Bone marrow (tissue), 2 donors: ENCODE results near the gene ZCCHC24.

Source experiments
- DNase-seq, 2 donors: peaks; one replicate each; lab custom pipeline; 2025; lab: John Stamatoyannopoulos, UW

ZCCHC24 gene

DNA sequence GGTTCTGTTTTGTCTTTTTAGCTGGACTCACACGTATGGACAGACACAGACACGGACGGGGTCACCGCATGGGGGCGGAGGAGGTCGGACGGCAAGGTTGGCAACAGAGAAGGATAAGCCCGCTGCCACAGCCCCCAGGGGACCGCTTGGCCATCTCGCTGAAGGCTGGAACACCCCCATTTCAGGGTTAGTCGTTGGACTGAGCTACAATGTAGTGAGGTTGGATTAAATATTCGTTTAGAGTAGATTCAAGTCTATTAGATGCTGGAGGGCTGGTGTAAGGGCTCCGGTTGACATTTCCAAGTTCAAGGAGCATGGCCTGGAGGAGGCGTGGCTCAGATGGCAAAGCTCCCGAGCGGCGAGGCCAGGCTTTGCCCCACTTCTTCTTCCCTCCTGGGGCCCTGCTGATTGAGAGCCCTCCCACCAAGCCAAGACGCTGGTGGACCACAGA lies 62.9 kb downstream of the ZCCHC24 start:
- DNase-seq: no peak

DNA sequence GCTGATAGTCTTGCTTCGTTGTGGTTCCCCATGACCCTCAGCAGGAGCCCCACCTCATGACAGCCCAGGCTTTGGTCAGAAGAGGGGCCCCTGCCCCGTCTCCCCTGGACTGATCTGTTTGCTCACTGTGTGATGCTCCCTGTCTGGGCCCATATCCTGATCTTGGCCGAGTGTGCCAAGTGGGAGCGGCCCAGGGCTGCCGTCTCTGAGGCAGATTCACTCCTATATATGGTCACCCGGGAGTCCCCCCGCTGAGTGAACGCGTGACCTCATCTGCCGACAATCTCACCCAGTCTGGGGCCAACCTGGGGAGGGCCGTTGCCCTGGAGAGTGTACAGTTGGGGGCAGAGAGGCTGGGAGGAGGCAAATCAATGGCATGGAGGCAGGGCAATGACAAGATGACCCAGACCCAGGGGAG lies 63.6 kb downstream of the ZCCHC24 start:
- DNase-seq: no peak

DNA sequence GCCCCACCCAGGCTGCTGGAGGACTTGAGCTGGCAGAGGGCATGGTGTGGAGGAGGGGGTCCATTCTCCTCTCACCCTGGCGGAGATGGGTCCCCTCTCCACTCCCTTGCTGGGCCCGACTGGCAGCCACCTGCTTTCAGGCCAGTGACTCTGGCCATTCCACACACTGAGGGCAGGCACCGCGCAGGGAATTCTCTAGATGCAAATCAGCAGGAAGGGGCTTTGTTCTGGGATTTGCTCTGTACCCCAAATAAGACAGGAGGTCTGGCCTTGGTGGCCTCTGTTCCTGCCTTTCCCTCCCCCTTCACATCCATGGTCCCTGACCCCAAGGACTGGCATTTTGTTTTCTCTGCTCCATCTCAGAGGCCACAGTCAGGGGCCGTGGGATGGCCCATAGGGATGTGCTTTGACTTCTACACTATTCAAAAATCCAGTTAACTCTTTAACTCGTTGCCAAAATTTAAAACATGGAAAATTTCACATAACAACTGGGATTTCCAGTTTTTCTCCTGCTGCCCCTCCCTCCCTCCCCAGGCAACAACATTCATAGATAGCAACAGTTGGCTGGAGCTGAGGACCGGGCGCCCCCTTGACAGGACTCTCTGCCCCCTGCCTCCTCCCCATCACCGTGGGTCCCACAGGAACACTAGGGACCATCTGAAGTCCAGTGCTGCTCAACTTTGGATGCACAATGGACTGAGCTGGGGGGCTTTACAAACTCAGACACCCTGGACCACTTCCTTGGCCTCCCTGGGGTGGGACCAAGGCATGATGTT lies 64.3 kb downstream of the ZCCHC24 start:
- no peak for DNase-seq

DNA sequence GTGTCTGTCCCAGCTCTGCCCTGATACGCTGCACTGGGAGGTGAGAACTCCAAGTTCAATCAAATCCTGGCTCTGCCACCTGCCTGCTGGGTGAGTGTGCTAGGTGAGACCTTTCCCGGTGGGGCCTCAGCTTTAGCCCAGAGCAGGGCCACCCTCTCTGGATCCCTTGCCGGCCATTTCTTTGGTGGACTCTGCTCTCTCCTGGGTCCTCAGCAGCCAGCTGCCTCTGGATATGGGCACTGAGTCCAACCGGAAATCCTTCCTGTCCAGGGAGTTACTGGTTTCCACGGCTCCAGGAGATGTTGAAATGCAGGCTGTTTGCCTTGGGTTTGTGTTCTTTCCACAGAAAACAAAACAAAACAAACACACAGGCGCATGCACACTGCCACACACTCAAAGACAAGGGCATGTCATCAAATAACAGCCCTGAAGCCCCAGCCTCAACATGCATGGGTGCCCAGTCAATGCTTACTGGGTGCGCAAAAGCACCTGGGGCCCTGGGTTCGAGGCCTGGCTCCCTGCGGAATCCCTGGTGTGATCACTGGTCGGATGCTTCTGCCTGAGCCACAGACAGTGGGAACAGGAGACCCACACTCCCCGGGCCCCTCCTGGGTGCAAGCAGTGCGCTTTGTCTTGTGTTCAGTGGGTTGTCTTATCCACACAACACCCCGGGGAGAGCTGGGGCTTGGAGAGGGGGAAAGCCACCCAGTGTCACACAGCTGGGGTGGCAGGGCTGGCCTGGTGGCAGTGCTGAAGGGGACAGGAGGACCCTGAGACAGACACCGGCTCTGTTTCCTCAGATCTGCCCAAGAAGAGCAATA lies 65.1 kb downstream of the ZCCHC24 start:
- no peak for DNase-seq

DNA sequence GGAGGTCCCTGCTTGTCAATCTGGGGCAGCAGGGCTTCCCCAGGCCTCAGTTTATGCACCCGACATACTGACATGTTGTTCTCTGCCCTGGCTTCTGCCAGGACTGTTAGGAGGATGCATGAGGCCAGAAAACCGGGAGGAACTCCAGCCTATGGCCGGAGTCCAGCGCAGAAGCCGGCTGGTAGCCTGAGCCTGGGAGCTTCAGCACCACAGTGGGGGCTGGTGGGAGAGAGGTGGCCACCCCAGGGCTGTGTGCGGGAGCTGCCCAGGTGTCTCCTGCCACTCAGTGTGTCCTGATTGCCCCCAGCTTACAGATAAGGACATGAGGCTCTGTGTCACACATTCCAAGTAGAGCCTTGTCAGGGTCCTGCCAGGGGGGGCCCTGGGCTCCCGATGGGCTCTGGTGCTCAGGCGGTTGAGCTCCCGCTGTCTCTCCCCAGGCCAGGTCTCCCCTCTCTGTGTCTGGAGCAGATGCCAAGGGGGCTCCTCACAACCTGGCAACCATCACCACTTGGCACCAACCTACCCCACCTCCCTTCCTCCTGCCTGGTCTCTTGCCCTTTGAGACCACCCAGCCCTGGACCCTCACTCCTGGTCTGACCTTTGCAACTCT lies 65.8 kb downstream of the ZCCHC24 start:
- no peak for DNase-seq

DNA sequence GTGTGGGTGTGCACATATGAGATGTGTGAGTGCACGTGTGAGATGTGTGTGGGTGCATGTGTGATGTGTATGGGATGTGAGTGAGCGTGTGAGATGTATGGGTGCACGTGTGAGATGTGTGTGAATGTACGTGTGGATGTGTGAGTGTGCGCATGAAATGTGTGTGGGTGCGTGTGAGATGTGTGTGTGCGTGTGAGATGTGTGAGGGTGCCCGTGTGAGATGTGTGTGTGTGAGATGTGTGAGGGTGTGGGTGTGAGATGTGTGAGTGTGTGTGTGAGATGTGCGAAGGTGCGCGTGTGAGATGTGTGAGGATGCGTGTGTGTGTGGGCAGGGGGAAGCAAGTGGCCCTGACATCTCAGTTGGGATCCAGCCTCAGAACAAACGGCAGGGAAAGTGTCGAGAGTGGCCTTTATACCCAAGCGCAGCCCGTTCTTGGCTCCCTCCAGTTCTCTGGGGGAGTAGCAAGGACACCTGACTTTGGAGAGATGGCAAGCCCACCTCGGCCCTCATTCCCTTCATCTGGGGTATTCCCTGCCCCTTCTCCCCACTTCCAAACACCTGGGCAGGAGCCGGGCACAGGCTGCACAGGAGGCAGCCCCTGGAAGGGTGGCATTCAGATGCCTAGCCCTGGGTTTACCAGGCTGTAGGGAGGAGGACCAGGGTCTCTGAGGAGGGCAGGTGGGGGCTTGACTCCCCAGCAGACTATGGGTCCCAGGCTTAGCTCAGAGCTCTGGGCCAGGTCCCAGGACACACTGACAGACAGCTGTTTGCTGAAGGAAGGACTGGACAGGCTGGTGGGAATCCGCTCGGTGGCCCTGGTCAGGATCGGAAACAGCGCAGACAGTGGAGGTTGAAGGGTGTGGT lies 66.5 kb downstream of the ZCCHC24 start:
- DNase-seq: no peak

DNA sequence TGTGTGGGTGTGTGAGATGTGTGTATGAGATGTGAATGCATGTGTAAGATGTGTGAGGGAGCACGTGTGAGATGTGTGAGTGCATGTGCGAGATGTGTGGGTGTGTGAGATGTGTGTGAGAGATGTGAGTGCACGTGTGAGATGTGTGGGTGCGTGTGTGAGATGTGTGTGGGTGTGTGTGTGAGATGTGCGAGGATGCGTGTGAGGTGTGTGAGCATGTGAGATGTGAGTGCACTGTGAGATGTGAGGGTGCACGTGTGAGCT lies 67.1 kb downstream of the ZCCHC24 start:
- DNase-seq: no peak

DNA sequence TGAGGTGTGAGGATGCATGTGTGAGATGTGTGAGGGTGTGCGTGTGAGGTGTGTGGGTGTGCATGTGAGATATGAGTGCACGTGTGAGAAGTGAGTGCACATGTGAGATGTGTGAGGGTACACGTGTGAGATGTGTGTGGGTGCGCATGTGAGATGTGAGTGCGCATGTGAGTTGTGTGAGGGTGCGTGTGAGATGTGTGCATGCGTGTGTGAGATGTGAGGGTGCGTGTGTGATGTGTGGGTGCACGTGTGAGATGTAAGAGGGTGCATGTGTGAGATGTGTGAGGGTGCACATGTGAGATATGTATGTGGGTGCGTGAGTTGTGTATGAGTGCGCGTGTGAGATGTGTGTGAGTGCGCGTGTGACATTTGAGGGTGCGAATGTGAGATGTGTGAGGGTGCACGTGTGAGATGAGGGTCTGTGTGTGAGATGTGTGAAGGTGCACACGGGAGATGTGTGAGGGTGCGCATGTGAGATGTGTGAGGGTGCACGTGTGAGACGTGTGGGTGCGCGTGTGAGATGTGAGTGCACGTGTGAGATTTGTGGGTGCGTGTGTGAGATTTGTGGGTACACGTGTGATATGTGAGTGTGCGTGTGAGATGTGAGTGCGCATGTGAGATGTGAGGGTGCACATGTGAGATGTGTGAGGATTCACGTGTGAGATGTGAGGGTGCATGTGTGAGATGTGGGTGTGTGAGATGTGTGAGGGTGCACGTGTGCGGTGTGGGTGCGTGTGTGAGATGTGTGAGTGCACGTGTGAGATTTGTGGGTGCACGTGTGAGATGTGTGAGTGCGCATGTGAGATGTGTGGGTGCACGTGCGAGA lies 67.7 kb downstream of the ZCCHC24 start:
- no peak for DNase-seq

DNA sequence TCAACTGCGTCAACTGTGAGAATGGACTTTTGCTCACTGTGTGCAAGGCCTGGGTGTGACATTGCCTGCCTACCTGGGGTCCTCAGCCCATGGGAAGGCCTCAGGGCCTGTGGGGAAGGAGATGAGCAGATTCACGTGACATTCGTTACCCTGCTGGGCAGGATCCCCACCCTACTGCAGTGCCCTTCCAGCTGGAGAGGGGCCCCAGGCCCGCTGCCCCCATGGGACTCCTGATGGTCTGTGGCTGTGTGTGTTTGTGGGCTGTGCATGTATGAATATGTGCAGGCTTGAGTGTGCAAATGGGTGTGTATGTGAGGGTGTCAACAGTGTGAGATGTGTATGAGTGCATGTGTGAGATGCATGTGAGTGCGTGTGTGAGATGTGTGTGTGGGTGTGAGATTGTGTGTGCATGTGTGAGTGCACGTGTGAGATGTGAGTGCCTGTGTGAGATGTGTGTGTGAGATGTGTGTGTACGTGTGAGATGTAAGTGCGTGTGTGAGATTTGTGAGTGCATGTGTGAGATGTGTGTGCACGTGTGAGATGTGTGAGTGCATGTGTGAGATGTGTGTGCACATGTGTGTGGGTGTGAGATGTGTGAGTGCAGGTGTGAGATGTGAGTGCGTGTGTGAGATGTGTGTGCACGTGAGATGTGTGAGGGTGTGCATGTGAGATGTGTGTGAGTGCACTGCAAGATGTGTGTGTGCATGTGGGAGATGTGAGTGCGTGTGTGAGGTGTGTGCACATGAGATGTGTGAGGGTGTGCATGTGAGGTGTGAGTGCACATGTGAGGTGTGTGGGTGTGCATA lies 68.5 kb downstream of the ZCCHC24 start:
- DNase-seq: no peak

DNA sequence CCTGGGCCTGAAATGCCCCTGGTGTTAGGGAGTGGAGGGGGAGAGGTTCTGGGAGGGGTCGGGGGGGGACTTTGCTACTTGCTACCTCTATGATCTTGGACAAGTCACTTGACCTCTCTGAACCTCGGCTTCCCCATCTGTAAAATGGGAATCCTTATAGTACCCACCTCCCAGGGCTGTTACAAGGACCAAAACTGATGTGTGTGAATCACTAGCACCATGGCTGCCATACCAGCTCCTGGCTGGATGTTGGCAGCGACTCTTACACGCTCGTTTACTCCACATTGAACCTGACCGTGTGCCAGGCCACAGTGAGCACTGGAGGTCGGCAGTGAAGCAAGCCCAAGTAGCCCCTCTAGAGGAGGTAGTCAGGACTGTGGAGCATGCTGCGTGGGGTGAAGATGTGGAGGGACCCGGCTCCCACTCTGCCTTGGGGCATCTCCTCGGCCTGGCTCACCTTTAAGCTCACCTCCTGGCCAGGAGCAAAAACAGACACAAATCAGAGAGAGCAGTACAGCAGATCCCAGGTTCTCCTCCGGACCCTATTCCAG lies 69.3 kb downstream of the ZCCHC24 start:
- DNase-seq: no peak

DNA sequence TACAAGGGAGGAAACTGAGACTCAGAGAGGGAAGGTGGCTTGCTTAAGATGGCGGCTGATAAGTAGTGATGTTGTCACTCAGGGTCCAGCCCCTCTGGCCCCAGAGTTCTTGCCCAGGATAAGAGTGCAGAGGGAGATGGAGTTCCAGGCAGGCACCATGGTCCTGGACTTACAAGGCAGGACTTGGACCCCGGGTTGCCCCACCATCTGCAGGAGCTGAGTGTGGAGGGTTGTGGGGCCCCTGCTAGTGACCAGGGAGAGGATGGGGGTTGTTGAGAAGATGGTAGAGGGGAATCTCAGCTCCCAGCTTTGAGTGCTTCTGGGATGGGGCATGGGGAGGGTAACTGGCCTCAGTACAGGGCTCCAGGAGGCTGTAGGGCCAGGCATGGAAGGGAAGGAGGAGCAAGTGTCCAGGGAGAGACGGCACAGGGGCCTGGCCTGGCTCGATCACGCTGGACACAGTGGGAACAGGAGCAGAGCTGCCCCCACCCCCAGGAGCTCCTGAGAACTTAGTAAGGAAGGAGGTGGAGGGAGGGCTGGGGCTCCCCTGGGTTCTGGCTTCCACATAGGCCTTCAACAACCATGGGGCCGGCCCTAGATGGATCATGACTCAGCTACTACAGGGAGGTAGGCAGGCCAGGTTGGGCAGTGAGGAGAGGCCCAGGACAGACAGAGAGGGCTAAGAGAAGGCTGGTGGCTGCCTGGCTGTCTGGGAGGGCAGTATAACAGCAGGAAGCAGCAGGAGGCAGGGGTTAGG lies 69.9 kb downstream of the ZCCHC24 start:
- no peak for DNase-seq

DNA sequence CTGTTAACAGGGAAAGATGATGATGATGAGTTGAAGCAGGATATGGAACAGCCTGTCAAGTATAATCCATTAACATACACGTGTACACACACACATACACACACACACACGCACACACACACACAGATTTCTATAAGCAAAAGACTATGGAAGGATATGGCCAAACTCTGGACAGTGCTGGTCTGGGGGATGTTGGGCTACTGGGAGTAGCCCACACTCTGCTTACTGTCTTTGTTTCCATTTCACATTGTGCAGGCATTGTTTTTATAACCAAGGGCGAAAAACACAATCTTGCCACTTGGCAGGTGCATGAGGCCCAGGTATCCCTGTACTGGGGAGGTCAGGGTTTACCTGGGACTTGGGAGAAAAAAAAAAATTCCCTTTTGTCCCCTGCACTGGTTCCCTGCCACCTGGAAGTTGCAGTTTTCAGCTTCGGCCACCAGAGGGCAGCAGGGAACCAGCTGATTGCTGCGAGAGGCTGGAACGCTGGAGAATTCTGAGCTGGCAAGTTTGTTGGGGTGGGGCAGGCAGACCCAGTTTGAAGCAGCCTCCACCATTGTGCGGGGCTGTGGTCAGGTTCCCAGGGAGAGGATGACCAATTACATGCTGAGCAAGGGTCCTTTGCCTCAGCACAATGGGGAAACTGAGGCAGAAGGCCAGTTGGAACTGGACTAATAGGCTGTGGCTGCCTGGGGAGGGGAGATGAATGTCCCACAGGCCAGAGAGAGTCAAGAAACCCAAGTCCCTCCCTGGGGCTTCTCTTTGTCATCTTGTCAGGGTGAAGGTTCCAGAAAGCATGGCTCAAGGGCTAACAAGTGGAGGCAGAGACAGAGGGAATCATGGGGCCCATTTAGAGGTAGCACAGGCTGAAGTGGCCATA lies 70.9 kb downstream of the ZCCHC24 start:
- DNase-seq: peak; percentile 36 to 42

DNA sequence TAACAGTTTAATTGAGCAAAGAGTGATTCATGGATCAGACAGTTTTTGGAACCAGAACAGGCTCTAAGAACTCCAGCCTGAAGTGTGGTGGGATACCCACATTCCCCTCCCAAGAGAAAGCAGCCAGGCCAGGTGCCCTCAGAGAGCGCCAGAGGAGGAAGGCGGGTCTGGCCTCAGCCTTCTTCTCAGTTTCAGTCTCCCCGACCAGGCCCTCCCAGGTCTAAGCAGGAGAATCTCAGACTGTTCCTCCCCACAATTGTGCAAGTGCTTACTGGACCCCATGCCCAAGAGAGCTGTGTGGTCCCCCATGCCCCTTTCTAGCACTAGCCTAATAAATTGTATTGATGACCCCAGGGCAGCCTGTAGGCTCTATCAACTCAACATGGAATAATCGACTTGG lies 72.6 kb downstream of the ZCCHC24 start:
- no peak for DNase-seq

DNA sequence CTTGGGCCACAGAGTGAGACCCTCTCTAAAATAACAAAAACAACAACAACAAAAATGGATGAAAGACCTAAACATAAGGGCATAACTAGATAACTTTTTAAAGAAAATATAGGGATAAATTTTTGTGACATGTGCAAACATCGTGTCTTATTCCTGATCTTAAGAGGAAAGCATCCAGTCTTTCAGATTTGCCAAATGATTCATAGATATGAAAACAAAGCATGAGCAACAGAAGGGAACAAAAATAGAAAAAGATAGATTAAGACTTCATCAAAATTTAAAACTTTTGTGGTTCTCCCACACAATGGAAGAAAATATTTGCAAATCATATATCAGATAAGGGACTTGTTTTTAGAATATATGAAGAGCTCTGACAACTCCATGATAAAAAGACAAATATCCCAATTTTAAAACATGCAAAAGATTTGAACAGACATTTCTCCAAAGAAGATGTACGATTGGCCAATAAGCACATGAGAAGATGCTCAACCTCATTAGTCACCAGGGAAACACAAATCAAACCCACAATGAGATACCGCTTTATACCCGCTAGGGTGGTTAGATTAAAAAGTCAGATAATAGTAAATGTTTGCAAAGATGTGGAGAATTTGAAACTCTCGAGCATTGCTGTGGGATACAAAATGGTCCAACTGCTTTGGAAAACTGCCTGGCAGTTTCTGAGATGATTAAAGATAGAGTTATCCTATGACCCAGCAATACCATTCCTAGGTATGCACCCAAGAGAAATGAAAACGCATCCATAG lies 77.8 kb downstream of the ZCCHC24 start:
- no peak for DNase-seq

DNA sequence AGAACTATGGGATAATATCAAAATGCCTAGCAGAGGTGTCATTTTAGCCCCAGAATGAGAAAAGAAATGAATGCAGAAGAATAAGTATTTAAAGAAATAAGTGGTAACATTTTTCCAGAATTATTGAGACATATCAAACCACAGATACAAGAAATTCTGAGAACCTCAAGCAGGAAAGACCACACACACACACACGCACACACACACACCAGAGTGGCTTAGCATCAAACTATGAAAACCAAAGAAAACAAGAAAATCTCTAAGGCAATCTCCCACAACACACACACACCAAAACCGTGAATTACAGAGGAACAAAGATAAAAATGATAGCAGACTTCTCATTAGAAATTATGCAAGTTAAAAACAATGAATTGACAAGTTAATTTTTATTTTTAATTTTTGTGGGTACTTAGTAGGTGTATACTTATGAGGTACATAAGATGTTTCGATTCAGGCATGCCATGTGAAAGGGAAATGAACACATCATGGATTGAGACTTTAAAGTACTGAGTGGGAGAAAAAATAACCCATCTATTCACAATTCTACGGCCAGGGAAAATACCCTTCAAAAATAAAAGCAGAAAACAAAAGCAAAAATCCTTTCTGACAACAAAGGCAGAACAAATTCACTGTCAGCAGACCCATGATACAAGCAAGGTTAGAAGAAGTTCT lies 83.6 kb downstream of the ZCCHC24 start:
- no peak for DNase-seq

DNA sequence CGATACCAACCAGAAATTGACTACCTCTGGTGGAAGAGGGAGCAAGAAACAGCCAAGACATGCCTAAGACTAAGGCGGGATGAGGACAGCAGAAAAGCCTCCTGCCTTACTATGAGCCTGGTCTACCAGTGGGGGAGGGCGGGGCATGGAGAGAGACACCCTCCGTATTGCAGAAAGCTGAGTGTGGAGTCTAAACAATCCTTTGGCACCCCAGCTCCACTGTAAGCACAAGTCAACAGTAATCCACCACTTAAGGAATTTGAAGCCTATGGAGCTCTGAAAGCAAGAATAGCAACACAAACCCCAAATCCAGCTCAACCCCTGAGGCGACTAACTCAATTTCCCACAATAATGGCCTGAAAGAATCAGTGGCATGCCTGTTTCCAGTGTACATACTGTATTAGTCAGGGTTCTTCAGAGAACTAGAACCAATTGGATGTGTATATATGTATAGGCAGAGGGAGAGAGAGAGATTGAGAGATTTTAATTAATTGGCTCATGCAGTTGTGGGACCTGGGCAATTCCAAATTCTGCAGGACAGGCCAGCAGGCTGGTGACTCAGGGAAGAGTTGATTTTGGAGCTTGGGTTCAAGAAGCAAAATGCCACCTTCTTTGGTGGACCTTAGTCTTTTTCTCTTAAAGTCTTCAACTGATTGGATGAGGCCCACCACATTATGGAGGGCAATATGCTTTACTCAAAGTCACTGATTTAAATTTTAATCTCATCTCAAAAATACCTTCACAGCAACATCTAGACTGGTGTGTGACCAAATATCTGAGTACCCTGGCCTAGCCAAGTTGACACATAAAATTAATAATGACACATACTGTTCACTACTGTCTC lies 84.7 kb downstream of the ZCCHC24 start:
- DNase-seq: no peak
